GM10266 (cell line): Measurements from ENCODE around the gene RARRES2.

Source experiments
- DNase-seq: peaks from one replicate; pipeline ENCODE4 v3.0.0; 2012; ENCODE audit errors: extremely low spot score
- TF ChIP-seq, protein P1 (sequence below): IDR thresholded peaks from 2 replicates; pipeline ENCODE4 v1.5.1; 2012; ENCODE audit warnings: mild to moderate bottlenecking, low read depth; ENCODE audit not compliant: control insufficient read depth, insufficient read depth; ENCODE audit errors: missing control alignments

RARRES2 gene

DNA sequence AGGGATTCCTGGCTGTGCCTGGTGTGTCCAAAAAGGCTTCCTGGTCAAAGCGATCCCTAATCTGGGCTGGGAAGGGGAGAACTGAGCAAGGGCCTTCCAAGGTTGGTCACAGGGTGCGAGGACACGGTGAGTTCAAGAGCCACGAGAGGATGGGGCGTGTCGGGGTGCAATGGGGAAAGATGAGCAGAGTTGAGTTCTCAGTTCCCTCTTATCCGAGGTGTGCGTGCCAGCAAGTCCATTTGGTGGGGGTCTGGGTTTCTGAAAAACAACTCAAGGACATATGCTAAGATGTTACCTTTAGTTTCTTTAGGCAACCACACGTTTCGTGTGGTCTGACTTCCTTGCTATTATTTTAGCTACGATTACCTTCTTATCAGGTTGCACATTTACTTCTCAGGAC, 39.0 kb upstream of the RARRES2 start:
- TF ChIP-seq, protein P1, sequence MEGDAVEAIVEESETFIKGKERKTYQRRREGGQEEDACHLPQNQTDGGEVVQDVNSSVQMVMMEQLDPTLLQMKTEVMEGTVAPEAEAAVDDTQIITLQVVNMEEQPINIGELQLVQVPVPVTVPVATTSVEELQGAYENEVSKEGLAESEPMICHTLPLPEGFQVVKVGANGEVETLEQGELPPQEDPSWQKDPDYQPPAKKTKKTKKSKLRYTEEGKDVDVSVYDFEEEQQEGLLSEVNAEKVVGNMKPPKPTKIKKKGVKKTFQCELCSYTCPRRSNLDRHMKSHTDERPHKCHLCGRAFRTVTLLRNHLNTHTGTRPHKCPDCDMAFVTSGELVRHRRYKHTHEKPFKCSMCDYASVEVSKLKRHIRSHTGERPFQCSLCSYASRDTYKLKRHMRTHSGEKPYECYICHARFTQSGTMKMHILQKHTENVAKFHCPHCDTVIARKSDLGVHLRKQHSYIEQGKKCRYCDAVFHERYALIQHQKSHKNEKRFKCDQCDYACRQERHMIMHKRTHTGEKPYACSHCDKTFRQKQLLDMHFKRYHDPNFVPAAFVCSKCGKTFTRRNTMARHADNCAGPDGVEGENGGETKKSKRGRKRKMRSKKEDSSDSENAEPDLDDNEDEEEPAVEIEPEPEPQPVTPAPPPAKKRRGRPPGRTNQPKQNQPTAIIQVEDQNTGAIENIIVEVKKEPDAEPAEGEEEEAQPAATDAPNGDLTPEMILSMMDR: no peak
- peak; percentile 67 for DNase-seq

GRCh38 chr7:150379441-150380379, 38.3 kb upstream of the RARRES2 start:
- DNase-seq: no peak
- TF ChIP-seq, protein P1: no peak

- TF ChIP-seq, protein P1: no peak
- DNase-seq: peak; percentile 100
Observed at GRCh38 chr7:150378853-150379440, 37.5 kb upstream of the RARRES2 start, which contains the start of gene ZNF775. ZNF775 (plus strand) TSS chr7:150379330; CDS start chr7:150388471, 9,141 bp downstream.

GRCh38 chr7:150378115-150378852, 36.9 kb upstream of the RARRES2 start:
- no peak for DNase-seq
- TF ChIP-seq, protein P1: peak; percentile 34

DNA sequence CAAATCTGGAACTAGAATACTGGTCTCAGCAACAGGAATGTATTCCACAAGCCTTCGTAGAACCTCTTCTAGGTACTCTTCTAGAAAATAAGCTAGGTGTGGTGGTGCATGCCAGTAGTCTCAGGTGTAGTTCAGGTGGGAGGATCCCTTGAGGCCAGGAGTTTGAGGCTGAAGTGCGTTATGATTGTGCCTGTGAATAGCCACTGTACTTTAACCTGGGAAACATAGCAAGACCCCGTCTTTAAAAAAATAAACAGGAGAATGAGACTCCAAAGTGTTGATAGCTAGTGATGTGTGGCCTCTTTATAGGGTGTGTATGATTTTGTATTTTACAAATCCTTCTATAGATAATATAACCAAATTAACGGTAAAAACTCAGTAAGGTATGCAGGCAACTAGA, 36.2 kb upstream of the RARRES2 start:
- TF ChIP-seq, protein P1: no peak
- no peak for DNase-seq

DNA sequence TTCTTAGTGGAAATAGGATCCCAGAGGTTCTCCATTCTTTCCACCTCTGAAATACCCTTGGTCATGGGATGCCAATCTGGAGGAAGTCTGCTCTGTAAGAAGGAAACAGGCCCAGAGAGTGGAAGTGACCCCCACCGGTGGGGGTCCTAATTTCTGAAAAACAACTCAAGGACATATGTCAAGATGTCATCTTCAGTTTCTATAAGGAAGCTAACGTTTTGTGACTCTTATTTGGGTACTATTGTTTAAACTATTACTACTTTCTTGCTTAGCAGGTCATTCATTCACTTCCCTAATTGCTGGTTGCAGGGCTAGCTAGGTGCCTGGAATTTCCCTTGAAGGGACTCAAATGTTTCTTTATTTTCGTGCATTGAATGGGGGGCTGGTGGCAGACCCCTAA, 35.8 kb upstream of the RARRES2 start:
- DNase-seq: no peak
- TF ChIP-seq, protein P1: no peak
